Measurements from ENCODE around the gene C1R.

Gene C1R

GRCh38 chr12:7072035-7072434 lies 20.2 kb downstream of the C1R start:
- TF ChIP-seq CTCF (IDR thresholded peaks at IDR 0.05; ENCODE audit: low read length, missing control alignments): no peak
- no peak overlapping the region for H3K4me3 ChIP-seq (replicated peaks; ENCODE audit: low read depth, low read length)
- no peak for DNase-seq (ENCODE audit: low read depth)

DNA sequence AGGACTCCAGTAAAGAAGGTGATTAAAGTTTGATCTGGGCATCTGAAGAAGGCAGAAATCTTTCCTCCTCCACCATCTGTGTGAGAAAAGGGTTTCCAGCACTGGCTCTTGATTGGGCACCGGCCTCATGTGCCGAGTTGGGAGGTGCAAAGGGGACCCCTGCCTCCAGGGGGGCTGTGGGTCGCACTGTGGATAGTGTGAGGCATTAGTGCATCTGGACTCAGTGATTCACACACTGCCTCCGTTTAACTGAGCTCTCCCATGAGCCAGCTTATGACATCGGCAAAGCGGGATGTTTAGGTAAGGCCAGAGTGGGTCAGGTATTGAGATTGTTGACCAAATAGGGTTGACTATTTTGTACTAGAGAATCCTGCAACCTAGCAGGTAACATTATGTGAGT lies 22.9 kb downstream of the C1R start:
- no peak for TF ChIP-seq CTCF (IDR thresholded peaks at IDR 0.05; ENCODE audit: low read length, missing control alignments)
- no peak for DNase-seq (ENCODE audit: low read depth)

DNA sequence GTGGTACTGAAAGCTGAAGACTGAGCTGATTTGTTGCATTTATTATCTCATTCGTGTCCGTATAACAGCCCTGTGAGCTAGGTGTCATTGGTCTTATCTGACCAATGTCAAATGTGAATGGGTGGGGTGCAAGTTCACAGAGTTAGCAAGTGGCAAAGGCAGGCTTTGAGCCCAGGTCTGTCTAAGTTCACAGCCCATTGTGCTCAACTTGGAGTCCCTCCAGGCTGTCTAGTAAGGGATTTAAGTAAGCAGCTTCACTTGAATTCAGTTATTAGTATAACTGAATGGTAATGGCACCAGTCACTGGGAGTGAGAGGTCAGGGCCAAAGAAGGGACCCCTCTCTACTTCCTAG lies 23.3 kb downstream of the C1R start:
- H3K4me3 ChIP-seq (replicated peaks; ENCODE audit: low read depth, low read length): no peak overlapping the region
- TF ChIP-seq CTCF (IDR thresholded peaks at IDR 0.05; ENCODE audit: low read length, missing control alignments): no peak
- DNase-seq (ENCODE audit: low read depth): no peak

More for the DNA sequence above, 22.9 kb downstream of the C1R start:
- H3K4me3 ChIP-seq (replicated peaks; ENCODE audit: low read depth, low read length): no peak overlapping the region

DNA sequence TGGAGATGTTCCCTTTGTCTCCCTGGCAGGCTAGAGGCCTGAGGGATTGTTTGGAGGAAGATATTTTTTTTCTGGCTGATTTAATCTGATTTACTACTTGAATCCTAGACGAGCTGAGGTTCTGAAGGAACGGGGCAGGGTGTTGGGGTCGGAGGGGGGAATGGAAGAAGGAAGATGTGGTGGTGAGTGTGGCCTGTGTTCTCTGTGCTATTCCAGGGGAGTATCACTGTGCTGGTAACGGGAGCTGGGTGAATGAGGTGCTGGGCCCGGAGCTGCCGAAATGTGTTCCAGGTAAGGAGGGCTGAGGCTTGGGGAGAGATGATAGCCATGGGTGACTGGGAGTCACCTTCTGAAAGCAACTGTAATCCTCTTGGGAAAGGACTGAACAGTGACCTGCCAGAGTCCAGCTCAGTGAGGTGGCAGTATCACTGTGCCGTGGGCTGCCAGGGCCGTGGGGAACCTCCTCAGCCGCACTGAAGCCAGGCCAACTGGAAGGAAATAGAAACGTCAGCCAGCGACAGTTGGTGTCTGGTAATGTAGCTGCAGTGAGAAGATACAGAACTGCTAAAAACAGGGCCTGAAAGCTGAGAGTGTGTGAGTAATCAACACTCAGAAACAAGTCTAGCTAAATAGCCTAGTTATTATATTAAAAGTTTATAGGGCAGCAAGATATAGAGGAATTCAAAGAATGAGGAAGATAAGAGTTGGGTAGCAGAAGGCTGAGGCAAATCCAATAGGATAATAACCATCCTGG lies 23.8 kb downstream of the C1R start:
- no peak for TF ChIP-seq CTCF (IDR thresholded peaks at IDR 0.05; ENCODE audit: low read length, missing control alignments)
- H3K4me3 ChIP-seq (replicated peaks; ENCODE audit: low read depth, low read length): no peak overlapping the region
- peak; percentile 49 for DNase-seq (ENCODE audit: low read depth)

DNA sequence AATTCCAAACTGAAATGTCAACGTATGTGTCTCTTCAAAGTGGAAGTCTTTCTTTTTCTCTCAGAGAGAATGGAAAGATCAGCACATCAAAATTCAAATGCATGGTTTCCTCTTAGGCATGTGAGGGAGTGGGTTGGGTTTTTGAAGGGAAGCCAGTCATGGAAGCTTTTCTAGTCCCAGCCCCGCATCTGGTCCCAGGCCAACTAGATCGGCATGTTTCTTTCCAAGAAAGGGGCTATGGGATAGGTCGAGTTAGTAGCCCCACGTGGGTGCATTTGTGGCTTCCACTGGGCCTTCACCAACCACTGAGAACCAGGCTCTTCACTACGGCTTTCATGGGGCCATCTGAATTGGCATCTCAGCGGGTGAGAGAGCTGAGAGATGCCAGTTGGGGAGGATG lies 25.1 kb downstream of the C1R start:
- TF ChIP-seq CTCF (IDR thresholded peaks at IDR 0.05; ENCODE audit: low read length, missing control alignments): no peak
- no peak for DNase-seq (ENCODE audit: low read depth)
- H3K4me3 ChIP-seq (replicated peaks; ENCODE audit: low read depth, low read length): no peak overlapping the region

DNA sequence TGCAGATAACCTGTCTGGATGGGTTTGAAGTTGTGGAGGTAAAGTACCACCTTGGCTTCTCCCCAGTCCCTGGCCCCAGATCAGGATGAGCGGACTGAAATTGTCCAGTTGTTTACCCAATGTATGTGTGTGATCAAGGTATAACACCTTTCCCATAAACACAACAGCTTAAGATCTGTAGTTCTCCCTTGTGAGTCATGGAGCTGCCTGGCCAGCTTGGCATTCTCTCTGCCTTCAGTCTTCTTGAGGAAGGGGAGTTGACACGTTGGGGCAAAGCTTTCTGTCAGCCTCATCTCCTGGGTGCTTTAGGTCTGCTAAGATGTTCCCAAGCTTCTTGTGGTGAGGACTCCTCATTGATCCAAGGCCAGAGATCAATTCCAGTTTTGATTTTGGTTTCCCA lies 25.6 kb downstream of the C1R start:
- no peak for TF ChIP-seq CTCF (IDR thresholded peaks at IDR 0.05; ENCODE audit: low read length, missing control alignments)
- H3K4me3 ChIP-seq (replicated peaks; ENCODE audit: low read depth, low read length): no peak overlapping the region
- no peak for DNase-seq (ENCODE audit: low read depth)

DNA sequence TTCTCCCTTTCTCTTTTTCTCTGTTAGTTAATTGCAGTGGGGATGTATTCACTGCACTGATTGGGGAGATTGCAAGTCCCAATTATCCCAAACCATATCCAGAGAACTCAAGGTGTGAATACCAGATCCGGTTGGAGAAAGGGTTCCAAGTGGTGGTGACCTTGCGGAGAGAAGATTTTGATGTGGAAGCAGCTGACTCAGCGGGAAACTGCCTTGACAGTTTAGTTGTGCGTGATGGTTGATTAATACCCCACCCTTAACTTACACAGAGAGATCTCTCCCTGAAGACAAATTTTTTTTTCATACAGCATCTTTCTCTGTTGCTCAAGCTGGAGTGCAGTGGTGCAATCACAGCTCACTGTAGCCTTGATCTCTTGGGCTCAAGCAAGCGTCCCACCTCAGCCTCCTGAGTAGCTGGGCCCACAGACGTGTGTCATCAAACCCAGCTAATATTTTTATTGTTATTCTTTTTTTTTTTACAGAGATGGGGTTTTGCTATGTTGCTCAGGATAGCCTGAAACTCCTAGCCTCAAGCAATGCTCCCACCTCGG lies 27.1 kb downstream of the C1R start:
- no peak overlapping the region for H3K4me3 ChIP-seq (replicated peaks; ENCODE audit: low read depth, low read length)
- TF ChIP-seq CTCF (IDR thresholded peaks at IDR 0.05; ENCODE audit: low read length, missing control alignments): no peak
- no peak for DNase-seq (ENCODE audit: low read depth)

Measured in fibroblast of pulmonary artery (primary cell).